ENCODE results near the gene ASAP3. TPM values are rescaled to one million over a fixed set of nuclear protein-coding genes. Genes with fewer than 3 reads are reported as not detected.

Gene ASAP3
- total and polyA plus RNA-seq, 2 of the 4 experiments (the other 2 are of a cell fraction): 18.6 to 18.8 TPM

DNA sequence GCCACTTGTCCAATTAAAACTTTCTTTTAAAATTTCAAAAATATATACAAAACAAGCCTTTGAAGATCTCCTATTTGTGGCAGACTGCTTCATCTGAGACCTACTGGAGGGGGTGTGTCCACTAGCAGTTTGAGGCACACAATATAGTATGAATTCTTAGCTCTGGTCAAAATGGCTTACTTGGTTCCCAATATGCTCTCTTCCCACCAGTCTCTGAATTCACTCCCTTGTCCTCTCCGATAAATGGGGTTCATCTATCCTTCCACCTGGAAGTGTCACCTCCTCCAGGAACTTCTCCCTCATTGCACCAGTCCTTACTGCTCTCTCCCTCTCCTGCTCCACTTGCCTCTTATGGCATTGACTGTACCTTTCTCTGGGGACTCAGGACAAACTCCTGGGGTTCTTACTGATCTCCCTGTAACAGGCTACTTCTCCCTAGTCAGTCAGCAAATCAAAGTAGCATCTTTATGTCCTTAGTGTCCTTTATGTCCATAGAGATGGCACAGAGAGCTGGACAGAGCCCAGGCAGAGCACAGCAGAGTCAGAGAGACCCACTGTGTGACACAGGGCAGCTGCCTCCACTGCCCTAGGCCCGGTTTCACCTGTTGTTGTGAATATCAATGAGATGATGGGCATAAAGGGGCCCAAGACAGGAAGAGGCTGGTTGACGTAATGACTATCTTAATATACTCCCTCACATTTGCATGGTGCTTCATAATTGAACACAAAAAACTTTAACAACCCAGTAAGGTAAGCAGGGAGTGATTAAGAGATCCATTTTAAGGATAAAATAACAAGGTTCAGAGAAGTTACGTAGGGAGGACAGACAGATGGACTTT, 3.6 kb downstream of the ASAP3 start:
- H3K79me1 ChIP-seq (ENCODE audit: low read depth in 1 of 2, low read length in 2 of 2): peaks cover 15 to 56% of the 10 kb centered on the region in 2 experiments
- H3K4ac ChIP-seq (ENCODE audit: low read depth, low read length): no peak overlapping the region
- H3K27ac ChIP-seq (ENCODE audit: insufficient read depth, low read length): no peak overlapping the region
- no peak overlapping the region for H3K4me3 ChIP-seq (ENCODE audit: insufficient read depth, low read depth, low read length)
- no peak overlapping the region for H2BK20ac ChIP-seq (ENCODE audit: low read depth, low read length)
- no peak overlapping the region for H4K8ac ChIP-seq (ENCODE audit: low read depth in 2 of 2, low read length in 2 of 2)
- H2BK120ac ChIP-seq (ENCODE audit: low read depth, low read length): no peak overlapping the region
- dilution Hi-C loops (cut with HindIII; ENCODE audit: low sequenced_read_pairs, unreplicated experiment): no loop called here
- no peak overlapping the region for H2AK9ac ChIP-seq (replicated peaks; ENCODE audit: low read depth, low read length, poor library complexity)
- H3K56ac ChIP-seq (ENCODE audit: extremely low read depth, insufficient read depth, low read length): no peak overlapping the region
- H3K4me2 ChIP-seq (ENCODE audit: low read depth, low read length): no peak overlapping the region
- H4K5ac ChIP-seq (ENCODE audit: low read depth, low read length): no peak overlapping the region
- TF ChIP-seq RAD21 (IDR thresholded peaks at IDR 0.05; ENCODE audit: low read length) (no peak), RCOR1 (IDR thresholded peaks at IDR 0.05; ENCODE audit: insufficient replicate concordance, low read length) (no peak)
- H3K4me1 ChIP-seq (ENCODE audit: control insufficient read depth, insufficient read depth, low read length): peaks cover 12% of the 10 kb centered on the region; the same call in 1 of the 2 replicates
- DNase-seq (no peak), ATAC-seq (ENCODE audit: low read depth) (no peak)
- peaks cover 10% of the 10 kb centered on the region; the same call in 1 of the 2 replicates for H3K9me1 ChIP-seq (ENCODE audit: insufficient read depth, low read length)
- BruUV-seq (replicated peaks): no TSS peak
- peak overlapping the region; percentile 3; the same call in 1 of the 2 replicates for H2AK5ac ChIP-seq (ENCODE audit: low read depth, low read length)
- ChIA-PET CTCF (no interaction called here), POLR2A (ENCODE audit: unreplicated experiment) (no interaction called here)
- intact Hi-C loops (cut with micrococcal nuclease): loop anchor here (5.0 kb wide), 1 partner anchor 138 kb away; the partner anchor contains the start of gene HNRNPR
- no peak overlapping the region for H2BK15ac ChIP-seq (ENCODE audit: low read depth, low read length)
- no peak overlapping the region for H4K91ac ChIP-seq (ENCODE audit: insufficient read depth, low read depth, low read length)
- no peak overlapping the region for H3K14ac ChIP-seq (replicated peaks; ENCODE audit: low read depth, low read length)
- no peak overlapping the region for H2AFZ ChIP-seq (replicated peaks; ENCODE audit: low read length, poor library complexity)
- 0 out of 2 replicates have a peak overlapping the region, but pooled peaks have one; percentile 5 for H3K23ac ChIP-seq (ENCODE audit: low read depth, low read length)
- in situ Hi-C loops (cut with MboI; ENCODE audit: low sequenced_read_pairs): no loop called here
- no peaks in the 10 kb centered on the region for H3K27me3 ChIP-seq (ENCODE audit: control insufficient read depth, insufficient read depth, low read length)
- 100% methylated on average over 1 of the region's 4 CpGs; no CpG with 5 or more reads in 1 of the 2 experiments for WGBS, 2 experiments (ENCODE audit: extremely low coverage in 2 of 2, insufficient read length in 1 of 2)
- H2BK5ac ChIP-seq (ENCODE audit: low read depth, low read length, poor library complexity, severe bottlenecking): no peak overlapping the region
- peaks cover 9% of the 10 kb centered on the region for H4K20me1 ChIP-seq (ENCODE audit: insufficient read depth, low read length)
- H3K9me3 ChIP-seq (ENCODE audit: control insufficient read depth, insufficient read depth, low read length): no peaks in the 10 kb centered on the region
- no peak overlapping the region for H3K18ac ChIP-seq (ENCODE audit: low read depth, low read length)
- no peak overlapping the region for H3K9ac ChIP-seq (ENCODE audit: low read depth, low read length)
- 0 out of 2 replicates have a peak, but pooled peaks cover 1% of the 10 kb centered on the region for H3K36me3 ChIP-seq (ENCODE audit: control insufficient read depth, insufficient read depth, low read length)
